Natural killer cell (primary cell): Measurements from ENCODE around the gene ERCC3. TPM values are rescaled to one million over a fixed set of nuclear protein-coding genes. Genes with fewer than 3 reads are reported as not detected.
"Not testable (repeated sequence)": the region's sequence is repeated elsewhere in the genome, so short reads cannot be mapped to it uniquely, and the experiment has no call there.

Experiments used
- ATAC-seq, 3 donors: fragments of 150-1000 bp in 2 of 3; fragments of 200-7000 bp in 1 of 3; cut with Tn5 transposase; 1 replicate in 1 of 3; 2 replicates in 2 of 3; pipeline ENCODE4 v1.10.0; 2021; ENCODE audit warnings: mild to moderate bottlenecking in 2 of 3, moderate library complexity in 2 of 3
- DNase-seq, 2 donors: peaks; one replicate each; pipeline versions ENCODE4 v3.0.0 to v3.0.0-alpha.2; 2013 to 2021; ENCODE audit warnings: mixed read lengths in 1 of 2
- H3K27ac ChIP-seq: one replicate; pipeline ENCODE4 v1.5.1; 2013; ENCODE audit warnings: mild to moderate bottlenecking, low read length
- H3K27me3 ChIP-seq: one replicate; pipeline ENCODE4 v1.6.1; 2013; ENCODE audit warnings: low read length; ENCODE audit not compliant: control insufficient read depth, insufficient read depth
- H3K36me3 ChIP-seq: one replicate; pipeline ENCODE4 v1.6.1; 2013; ENCODE audit warnings: low read length; ENCODE audit not compliant: control insufficient read depth, insufficient read depth
- H3K4me1 ChIP-seq: one replicate; pipeline ENCODE4 v1.6.1; 2013; ENCODE audit warnings: low read length; ENCODE audit not compliant: control insufficient read depth, insufficient read depth
- H3K4me3 ChIP-seq: one replicate; pipeline ENCODE4 v1.5.1; 2013; ENCODE audit warnings: low read length
- H3K9me3 ChIP-seq: one replicate; pipeline ENCODE4 v1.6.1; 2013; ENCODE audit warnings: low read length; ENCODE audit not compliant: control insufficient read depth, insufficient read depth
- H3K27ac Mint-ChIP-seq, 2 donors: one replicate each; pipeline ENCODE4 v1.8.0; 2022; ENCODE audit warnings: mild to moderate bottlenecking in 2 of 2, mixed read lengths in 2 of 2, moderate library complexity in 1 of 2
- H3K27me3 Mint-ChIP-seq, 2 donors: one replicate each; pipeline ENCODE4 v1.8.0; 2022; ENCODE audit warnings: low read depth in 2 of 2, mixed read lengths in 2 of 2
- H3K36me3 Mint-ChIP-seq: one replicate; pipeline ENCODE4 v1.8.0; 2022; ENCODE audit warnings: mixed read lengths
- H3K4me1 Mint-ChIP-seq, 2 donors: one replicate each; pipeline ENCODE4 v1.8.0; 2022; ENCODE audit warnings: mixed read lengths in 2 of 2
- H3K4me3 Mint-ChIP-seq: one replicate; pipeline ENCODE4 v1.8.0; 2022; ENCODE audit warnings: mild to moderate bottlenecking, moderate library complexity, mixed read lengths
- H3K9me3 Mint-ChIP-seq, 2 donors: one replicate each; pipeline ENCODE4 v1.8.0; 2022; ENCODE audit warnings: mixed read lengths in 2 of 2
- CTCF ChIP-seq: fragments of 200-600 bp; IDR thresholded peaks from one replicate; pipeline ENCODE4 v1.8.0; 2022; ENCODE audit warnings: antibody characterized with exemption
- WGBS: methylation state at CpG from one replicate; pipeline ENCODE4 v1.1.7; 2013; ENCODE audit warnings: missing lambda C conversion rate; ENCODE audit not compliant: insufficient coverage; 5-methylcytosine and 5-hydroxymethylcytosine counted together
- intact Hi-C: fragments of 100-400 bp; cut with micrococcal nuclease; formaldehyde crosslinking; loops from one replicate; pipeline ENCODE4 v1.14.2; 2022
- total RNA-seq, 4 donors: library from RNA; stranded (reverse); fragments of 120-200 nt in 1 of 4; gene quantifications; one replicate each; pipeline versions ENCODE4 v1.2.3 to v1.2.4, GENCODE V29; 2013 to 2022

The ERCC3 gene
- total RNA-seq, 3 donors from 2014 or later (not counting 1 experiment from before 2014, with no cell fraction given): 56.3 to 70.0 (median 61.7) TPM

- 67% methylated on average over 3 of the region's 3 CpGs for WGBS
- Mint-ChIP-seq H3K4me1 (peaks cover 0 to 6% of the 10 kb centered on the region in 2 donors), H3K4me3 (no peak overlapping the region), H3K36me3 (peaks cover 24% of the 10 kb centered on the region), H3K9me3 (no peaks in the 10 kb centered on the region), H3K27me3 (no peaks in the 10 kb centered on the region), H3K27ac (no peak overlapping the region)
- Histone ChIP-seq H3K4me3 (no peak overlapping the region), H3K27ac (no peak overlapping the region), H3K36me3 (peaks cover 48% of the 10 kb centered on the region), H3K4me1 (no peaks in the 10 kb centered on the region), H3K27me3 (no peaks in the 10 kb centered on the region), H3K9me3 (no peaks in the 10 kb centered on the region)
- ATAC-seq (no peak), DNase-seq (no peak)
- intact Hi-C loops: no loop called here
- TF ChIP-seq CTCF: no peak
Observed at GRCh38 chr2:127256381-127256780, 37.6 kb downstream of the ERCC3 start.

GRCh38 chr2:127255721-127256120 is 38.2 kb downstream of the ERCC3 start:
- peaks cover 41% of the 10 kb centered on the region for H3K36me3 ChIP-seq
- H3K27me3 Mint-ChIP-seq: no peaks in the 10 kb centered on the region
- DNase-seq (no peak), ATAC-seq (no peak)
- H3K4me3 Mint-ChIP-seq: no peak overlapping the region
- peaks cover 0 to 6% of the 10 kb centered on the region in 2 donors for H3K4me1 Mint-ChIP-seq
- no peaks in the 10 kb centered on the region for H3K9me3 ChIP-seq
- intact Hi-C loops: no loop called here
- no peak overlapping the region for H3K27ac ChIP-seq
- H3K4me1 ChIP-seq: no peaks in the 10 kb centered on the region
- H3K9me3 Mint-ChIP-seq: no peaks in the 10 kb centered on the region
- H3K36me3 Mint-ChIP-seq: peaks cover 24% of the 10 kb centered on the region
- no peak for TF ChIP-seq CTCF
- no peaks in the 10 kb centered on the region for H3K27me3 ChIP-seq
- WGBS: 96% methylated on average over 6 of the region's 6 CpGs
- no peak overlapping the region for H3K4me3 ChIP-seq
- peak overlapping the region; percentile 18 to 23 for H3K27ac Mint-ChIP-seq

GRCh38 chr2:127255146-127255545 is 38.8 kb downstream of the ERCC3 start:
- Histone ChIP-seq H3K27ac (no peak overlapping the region), H3K36me3 (peaks cover 36% of the 10 kb centered on the region), H3K4me1 (no peaks in the 10 kb centered on the region), H3K9me3 (no peaks in the 10 kb centered on the region), H3K4me3 (no peak overlapping the region), H3K27me3 (no peaks in the 10 kb centered on the region)
- peak overlapping the region; percentile 18 to 23 for H3K27ac Mint-ChIP-seq
- WGBS: 90% methylated on average over 2 of the region's 2 CpGs
- no peak for ATAC-seq
- peaks cover 0 to 6% of the 10 kb centered on the region in 2 donors for H3K4me1 Mint-ChIP-seq
- no peak for DNase-seq
- intact Hi-C loops: no loop called here
- peaks cover 24% of the 10 kb centered on the region for H3K36me3 Mint-ChIP-seq
- H3K27me3 Mint-ChIP-seq: no peaks in the 10 kb centered on the region
- TF ChIP-seq CTCF: no peak
- H3K4me3 Mint-ChIP-seq: no peak overlapping the region
- H3K9me3 Mint-ChIP-seq: no peaks in the 10 kb centered on the region

- H3K27me3 ChIP-seq: no peaks in the 10 kb centered on the region
- no peaks in the 10 kb centered on the region for H3K9me3 ChIP-seq
- H3K4me1 ChIP-seq: no peaks in the 10 kb centered on the region
- H3K4me3 Mint-ChIP-seq: no peak overlapping the region
- H3K9me3 Mint-ChIP-seq: no peaks in the 10 kb centered on the region
- ATAC-seq (no peak), DNase-seq (no peak)
- 97% methylated on average over 4 of the region's 7 CpGs for WGBS
- H3K4me1 Mint-ChIP-seq: peaks cover 0 to 4% of the 10 kb centered on the region in 2 donors
- intact Hi-C loops: no loop called here
- H3K36me3 ChIP-seq: peaks cover 29% of the 10 kb centered on the region
- no peaks in the 10 kb centered on the region for H3K27me3 Mint-ChIP-seq
- peaks cover 20% of the 10 kb centered on the region for H3K36me3 Mint-ChIP-seq
- no peak overlapping the region for H3K4me3 ChIP-seq
- no peak overlapping the region for H3K27ac ChIP-seq
- TF ChIP-seq CTCF: no peak
- peak overlapping the region; percentile 18 to 23 for H3K27ac Mint-ChIP-seq
Observed at GRCh38 chr2:127254386-127254981, 39.5 kb downstream of the ERCC3 start.

- H3K36me3 Mint-ChIP-seq, H3K27ac ChIP-seq, ATAC-seq, H3K4me3 Mint-ChIP-seq, H3K4me1 Mint-ChIP-seq, H3K27ac Mint-ChIP-seq, DNase-seq, H3K9me3 Mint-ChIP-seq, H3K27me3 ChIP-seq, H3K4me3 ChIP-seq, H3K27me3 Mint-ChIP-seq, H3K36me3 ChIP-seq, intact Hi-C loops, H3K4me1 ChIP-seq: not testable (repeated sequence)
- H3K9me3 ChIP-seq: peaks cover 15% of the 10 kb centered on the region
- WGBS: 70% methylated on average over 1 of the region's 2 CpGs
Observed at GRCh38 chr2:127241184-127241583, 52.8 kb downstream of the ERCC3 start.
